IPS-11a (cell line): Measurements from ENCODE around the gene ITPR3.

Source experiments
- H3K4me3 ChIP-seq: one replicate; pipeline ENCODE4 v1.5.1; 2013; ENCODE audit warnings: low read depth, low read length, control low read depth

The ITPR3 gene

DNA sequence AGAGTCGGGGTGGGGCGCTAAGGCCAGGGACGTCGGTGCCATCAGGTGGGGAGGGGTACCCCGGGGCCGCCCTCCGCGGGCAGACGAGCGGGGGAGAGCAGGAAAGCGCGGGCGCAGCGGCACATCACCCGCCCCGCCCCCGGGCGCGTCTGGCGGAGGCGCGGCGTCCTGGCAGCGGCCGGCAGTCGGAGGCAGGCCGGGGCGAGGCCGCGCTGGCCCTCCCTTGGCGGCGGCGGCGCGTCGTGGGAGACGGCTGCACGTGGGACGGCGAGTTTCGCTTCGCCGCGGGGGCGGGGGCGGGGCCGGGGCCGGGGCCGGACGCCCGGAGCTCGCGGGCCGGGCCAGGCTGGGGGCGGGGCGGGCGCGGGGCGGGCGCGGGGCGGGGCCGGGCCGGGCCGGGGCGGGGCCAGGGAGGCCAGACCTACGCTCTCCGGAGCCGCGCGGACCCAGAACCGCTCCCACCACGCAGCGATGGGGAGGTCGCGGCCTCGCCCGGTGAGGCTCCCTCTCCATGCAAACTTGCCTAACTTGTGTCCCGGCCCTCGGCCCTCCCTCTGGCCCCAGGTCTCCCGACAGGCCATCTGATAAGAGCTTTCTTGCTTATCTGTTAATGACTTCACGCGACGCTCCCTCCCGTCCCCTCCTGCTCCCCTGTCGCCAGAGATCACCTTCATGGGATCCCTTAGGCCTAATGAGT, 12.5 kb downstream of the ITPR3 start:
- H3K4me3 ChIP-seq = peak overlapping the region; percentile 69

- peak overlapping the region; percentile 69 for H3K4me3 ChIP-seq
Measured at GRCh38 chr6:33634161-33634727, 13.1 kb downstream of the ITPR3 start.

DNA sequence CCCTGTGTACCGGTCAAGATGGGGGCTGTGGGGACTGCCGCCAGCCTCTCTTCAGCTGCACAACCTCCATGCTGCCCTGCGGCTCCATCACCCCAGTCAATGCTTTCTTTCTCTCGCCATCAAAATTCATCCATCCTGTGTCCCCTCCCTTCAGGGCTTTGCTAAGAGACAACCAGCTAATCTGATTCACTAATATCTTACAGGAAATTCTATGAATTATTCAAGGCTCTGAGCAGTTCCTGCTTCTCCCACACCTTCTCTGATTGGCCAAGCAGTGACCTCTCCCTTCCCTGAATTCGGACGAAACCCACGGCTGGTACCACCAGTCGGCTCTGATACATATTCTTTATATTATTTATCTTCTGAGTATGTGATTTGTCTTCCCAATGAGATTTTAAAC, 13.8 kb downstream of the ITPR3 start:
- H3K4me3 ChIP-seq = no peak overlapping the region

DNA sequence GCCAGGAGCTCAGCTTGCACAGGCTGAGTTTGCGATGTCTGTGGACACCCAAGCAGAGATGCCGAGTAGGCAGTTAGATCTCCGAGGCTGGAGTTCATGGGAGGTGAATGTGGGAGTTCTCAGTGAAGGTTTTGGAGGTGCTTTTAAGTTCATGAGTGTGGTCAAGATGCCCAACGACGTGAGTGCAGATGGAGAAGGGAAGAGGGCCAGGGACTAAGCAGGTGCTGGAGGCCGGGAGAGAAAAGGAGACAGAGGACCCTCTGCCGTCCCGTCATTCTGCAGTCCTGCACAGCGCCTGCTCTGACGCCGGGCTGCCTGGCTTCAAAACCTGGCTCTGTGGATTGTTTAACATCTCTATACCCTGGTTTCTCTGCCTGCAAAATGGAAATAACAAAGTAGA, 15.5 kb downstream of the ITPR3 start:
- H3K4me3 ChIP-seq = no peak overlapping the region

GRCh38 chr6:33638556-33638955, 17.4 kb downstream of the ITPR3 start:
- H3K4me3 ChIP-seq = no peak overlapping the region

GRCh38 chr6:33639559-33639958, 18.4 kb downstream of the ITPR3 start:
- no peak overlapping the region for H3K4me3 ChIP-seq

- no peak overlapping the region for H3K4me3 ChIP-seq
Measured at GRCh38 chr6:33640361-33640760, 19.2 kb downstream of the ITPR3 start.

- H3K4me3 ChIP-seq = no peak overlapping the region
Measured at GRCh38 chr6:33641144-33641543, 20.0 kb downstream of the ITPR3 start.

GRCh38 chr6:33641602-33642001, 20.5 kb downstream of the ITPR3 start:
- H3K4me3 ChIP-seq = no peak overlapping the region

DNA sequence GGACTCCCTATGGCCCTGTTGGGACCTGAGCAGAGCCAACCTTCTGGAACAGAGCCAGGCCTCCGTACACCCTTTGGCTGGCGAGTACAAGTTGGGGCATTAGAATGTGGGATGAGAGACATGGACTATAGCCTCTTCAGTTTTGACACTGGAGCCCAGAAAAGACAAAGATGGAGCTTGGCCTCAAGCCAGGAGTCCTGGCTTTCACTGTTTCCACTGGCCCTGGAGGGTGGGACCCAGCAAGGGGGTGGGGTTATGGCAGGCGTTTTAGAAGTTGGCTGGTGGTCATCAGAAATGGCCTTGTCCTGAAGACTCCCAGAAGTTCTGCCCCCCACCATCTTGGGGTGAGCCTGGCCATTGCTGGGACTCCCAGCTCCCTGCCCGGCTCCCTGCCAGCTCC, 21.8 kb downstream of the ITPR3 start:
- H3K4me3 ChIP-seq = no peak overlapping the region

DNA sequence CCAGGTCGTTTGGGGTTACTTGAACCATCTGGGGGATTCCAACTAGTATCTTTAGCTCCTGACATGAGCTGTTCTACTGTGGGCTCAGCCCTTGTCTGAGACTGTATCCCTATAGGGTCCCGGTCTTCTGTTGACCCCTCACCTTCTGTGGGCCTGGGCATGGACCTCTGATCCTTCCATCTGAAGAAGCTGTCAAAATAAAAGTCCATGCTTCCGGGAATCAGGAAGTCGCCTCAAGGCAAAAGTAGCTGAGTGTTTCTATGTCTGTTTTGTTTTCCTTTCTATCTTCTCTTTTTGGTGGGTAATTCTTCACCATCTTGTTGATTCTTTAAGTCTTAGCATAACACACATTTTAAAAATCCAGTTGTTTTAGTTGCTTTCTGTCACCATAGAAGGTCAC, 30.3 kb downstream of the ITPR3 start:
- H3K4me3 ChIP-seq = no peak overlapping the region

GRCh38 chr6:33652002-33652401, 30.9 kb downstream of the ITPR3 start:
- no peak overlapping the region for H3K4me3 ChIP-seq

DNA sequence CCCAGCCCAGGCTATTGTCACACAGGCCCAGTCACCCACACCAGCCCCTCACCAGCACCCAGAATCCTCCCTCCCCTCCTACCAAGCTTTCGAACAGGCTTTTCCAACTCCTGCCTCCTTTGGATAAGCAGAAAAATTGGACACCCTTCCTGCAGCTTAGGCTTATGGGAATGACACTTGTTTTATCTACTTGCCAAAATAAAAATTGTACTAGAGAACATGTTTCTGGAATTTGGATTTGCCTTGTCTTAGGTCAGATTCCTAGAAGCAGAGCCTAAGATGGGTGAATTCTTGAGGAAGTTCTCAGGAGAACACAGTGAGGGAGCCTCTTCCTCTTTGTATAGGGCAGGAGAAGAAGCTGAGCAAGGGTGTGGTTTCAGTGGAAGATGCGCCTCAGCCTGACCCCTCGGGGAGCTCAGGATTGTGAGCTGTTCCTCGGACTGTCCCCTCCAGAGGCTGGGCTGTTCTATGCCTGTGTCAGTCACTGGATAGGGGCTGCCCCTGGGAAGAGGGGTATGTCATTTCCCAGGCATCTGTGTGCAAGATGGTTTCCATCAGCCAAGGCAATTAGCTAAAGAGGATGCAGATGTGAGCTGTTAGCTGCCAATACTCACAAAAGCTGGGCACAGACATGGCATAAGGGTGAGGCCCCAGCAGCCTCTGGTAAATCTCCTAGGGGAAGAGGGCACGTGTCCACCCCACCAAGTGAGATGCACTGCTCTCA, 33.9 kb downstream of the ITPR3 start:
- H3K4me3 ChIP-seq = no peak overlapping the region

GRCh38 chr6:33656844-33657243, 35.7 kb downstream of the ITPR3 start:
- H3K4me3 ChIP-seq = no peak overlapping the region

GRCh38 chr6:33658982-33659689, 38.0 kb downstream of the ITPR3 start:
- H3K4me3 ChIP-seq = no peak overlapping the region

GRCh38 chr6:33659986-33660385, 38.9 kb downstream of the ITPR3 start:
- no peak overlapping the region for H3K4me3 ChIP-seq

- no peak overlapping the region for H3K4me3 ChIP-seq
Measured at GRCh38 chr6:33661106-33661838, 40.1 kb downstream of the ITPR3 start.

DNA sequence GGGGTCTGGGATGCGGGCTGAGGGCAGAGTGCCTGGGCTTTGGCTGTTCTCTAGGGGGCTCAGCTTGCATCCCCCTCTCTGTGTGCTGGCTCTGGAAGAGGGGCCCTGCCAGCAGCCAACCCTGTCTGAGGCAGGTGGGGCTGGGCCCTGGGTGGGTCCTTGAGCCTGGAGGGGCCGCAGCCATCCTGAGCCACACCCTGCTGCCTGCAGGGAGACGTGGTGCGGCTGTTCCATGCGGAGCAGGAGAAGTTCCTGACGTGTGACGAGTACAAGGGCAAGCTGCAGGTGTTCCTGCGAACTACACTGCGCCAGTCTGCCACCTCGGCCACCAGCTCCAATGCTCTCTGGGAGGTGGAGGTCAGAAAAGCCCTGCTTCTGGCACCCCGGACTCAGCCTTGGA, 41.2 kb downstream of the ITPR3 start:
- H3K4me3 ChIP-seq = no peak overlapping the region

DNA sequence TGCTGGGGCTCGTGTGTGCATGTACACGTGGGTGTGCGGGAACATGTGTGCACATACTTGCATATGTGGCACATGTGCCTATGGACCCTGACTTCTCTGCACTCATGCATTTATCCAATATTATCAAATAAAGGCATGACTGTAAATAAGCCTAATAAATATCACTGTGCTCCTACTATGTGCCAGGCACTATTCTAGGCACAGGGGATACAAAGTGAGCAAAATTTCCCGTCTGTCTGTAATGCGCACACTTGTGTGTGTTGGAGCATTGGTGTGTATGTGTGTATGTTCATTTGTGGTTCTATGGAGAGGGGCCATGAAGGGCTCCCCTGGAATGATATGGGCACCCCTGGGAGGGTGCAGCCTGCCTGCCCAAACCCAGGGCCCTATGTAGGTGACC, 41.9 kb downstream of the ITPR3 start:
- H3K4me3 ChIP-seq = no peak overlapping the region

- H3K4me3 ChIP-seq = no peak overlapping the region
Measured at GRCh38 chr6:33663727-33664449, 42.8 kb downstream of the ITPR3 start.
